Thyroid gland (tissue), 4 donors: Measurements from ENCODE around the gene SLC25A41. TPM values are rescaled to one million over a fixed set of nuclear protein-coding genes. Genes with fewer than 3 reads are reported as not detected.

Source experiments
- DNase-seq, 2 donors: peaks; one replicate each; pipeline ENCODE4 v3.0.0-alpha.2; 2019
- H3K27ac ChIP-seq, 3 donors: fragments of 200-600 bp; sonication (generic); 1 replicate in 2 of 3; 2 replicates in 1 of 3; pipeline ENCODE4 v1.5.1; 2016 to 2019; ENCODE audit warnings: mild to moderate bottlenecking in 1 of 3, moderate library complexity in 1 of 3
- H3K27me3 ChIP-seq: fragments of 200-600 bp; sonication (generic); one replicate; pipeline ENCODE4 v1.5.1; 2019
- H3K36me3 ChIP-seq, 2 donors: fragments of 200-600 bp; sonication (generic); one replicate each; pipeline ENCODE4 v1.5.1; 2016 to 2019
- H3K4me1 ChIP-seq, 2 donors: fragments of 200-600 bp; sonication (generic); one replicate each; pipeline ENCODE4 v1.5.1; 2017 to 2019
- H3K4me3 ChIP-seq, 3 donors: fragments of 200-600 bp; sonication (generic); replicated peaks in 1 of 3; 1 replicate in 2 of 3; 2 replicates in 1 of 3; pipeline ENCODE4 v1.5.1; 2016; ENCODE audit warnings: mild to moderate bottlenecking in 1 of 3
- H3K9me3 ChIP-seq: fragments of 200-600 bp; sonication (generic); one replicate; pipeline ENCODE4 v1.5.1; 2017
- CTCF ChIP-seq, 6 experiments: fragments of 200-600 bp in 3 of 6; fragments of 450-650 bp in 3 of 6; sonication (generic) in 3 of 6; IDR thresholded peaks; one replicate each; pipeline ENCODE4 v1.5.1; 2016 to 2019; ENCODE audit warnings: antibody characterized with exemption in 6 of 6, mild to moderate bottlenecking in 2 of 6, inconsistent platforms in 1 of 6, moderate library complexity in 1 of 6
- POLR2A ChIP-seq, 2 donors: fragments of 450-650 bp; IDR thresholded peaks; one replicate each; pipeline ENCODE4 v1.6.1; 2017; ENCODE audit warnings: antibody characterized with exemption in 2 of 2, mild to moderate bottlenecking in 2 of 2, moderate library complexity in 1 of 2
- WGBS, 2 donors: methylation state at CpG; one replicate each; pipeline ENCODE4 v1.1.5; 2017; 5-methylcytosine and 5-hydroxymethylcytosine counted together
- intact Hi-C: fragments of 100-400 bp; cut with DNase I; formaldehyde crosslinking; loops from one replicate; pipeline ENCODE4 v1.15.1; 2023
- total RNA-seq, 4 donors: library from RNA; depleted of rRNA; stranded (reverse); fragments of >200 nt; gene quantifications; one replicate each; pipeline ENCODE4 v1.2.3, GENCODE V29; 2016

Gene SLC25A41
- total RNA-seq, 4 donors from 2014 or later = 0.33 TPM; not detected in 3

- Histone ChIP-seq H3K4me1 (peaks cover 9 to 10% of the 10 kb centered on the region in 2 donors), H3K27me3 (no peaks in the 10 kb centered on the region), H3K4me3 (peak overlapping the region; percentile 33 to 79 (median 54)), H3K36me3 (peaks cover 0 to 10% of the 10 kb centered on the region in 2 donors), H3K9me3 (no peaks in the 10 kb centered on the region), H3K27ac (peak overlapping the region; percentile 68 to 84 (median 78))
- intact Hi-C loops = no loop called here
- TF ChIP-seq POLR2A (IDR thresholded peaks at IDR 0.05) (peak in 1 of 2 donors; percentile 49), CTCF (IDR thresholded peaks at IDR 0.05) (peak in 5 of 6 experiments; percentile 25 to 60 (median 59))
- 0 to 1% methylated on average over 46 to 50 of the region's 57 CpGs for WGBS, 2 donors
- DNase-seq = peak; percentile 98 to 99
Measured at GRCh38 chr19:6460099-6460884, 26.7 kb upstream of the SLC25A41 start.

GRCh38 chr19:6459262-6460098, 25.9 kb upstream of the SLC25A41 start, which contains the start of gene SLC25A23:
Gene SLC25A23, minus strand, starts transcription at chr19:6459792. Its CDS starts 164 bp downstream, at chr19:6459628.
- intact Hi-C loops = no loop called here

GRCh38 chr19:6458695-6459261, 25.2 kb upstream of the SLC25A41 start:
- peaks cover 0 to 10% of the 10 kb centered on the region in 2 donors for H3K4me1 ChIP-seq
- DNase-seq = peak; percentile 42 to 45
- no peaks in the 10 kb centered on the region for H3K27me3 ChIP-seq
- peak overlapping the region; percentile 67 to 84 (median 68) for H3K27ac ChIP-seq
- intact Hi-C loops = no loop called here
- H3K36me3 ChIP-seq = peaks cover 14 to 25% of the 10 kb centered on the region in 2 donors
- H3K4me3 ChIP-seq = peak overlapping the region; percentile 33 to 79 (median 54)
- H3K9me3 ChIP-seq = no peaks in the 10 kb centered on the region
- WGBS, 2 donors = 37 to 42% methylated on average over 11 of the region's 16 CpGs
- TF ChIP-seq POLR2A (IDR thresholded peaks at IDR 0.05) (no peak), CTCF (IDR thresholded peaks at IDR 0.05) (peak in 1 of 6 experiments; percentile 8)

More at GRCh38 chr19:6459262-6460098, 25.9 kb upstream of the SLC25A41 start, which contains the start of gene SLC25A23:
- DNase-seq = peak; percentile 80 to 84
- Histone ChIP-seq H3K4me3 (peak within 1 kb of the TSS; percentile 33 to 79 (median 54)), H3K27ac (peak within 1 kb of the TSS; percentile 68 to 84 (median 78)), H3K36me3 (peaks cover 7 to 18% of the 10 kb centered on the region in 2 donors), H3K27me3 (no peaks in the 10 kb centered on the region), H3K4me1 (peaks cover under 1 to 10% of the 10 kb centered on the region in 2 donors), H3K9me3 (no peaks in the 10 kb centered on the region)
- 0% methylated on average over 7 to 15 of the region's 70 CpGs for WGBS, 2 donors
- TF ChIP-seq POLR2A (IDR thresholded peaks at IDR 0.05) (peak in 1 of 2 donors; percentile 57), CTCF (IDR thresholded peaks at IDR 0.05) (no peak)

GRCh38 chr19:6457958-6458694, 24.6 kb upstream of the SLC25A41 start:
- no peak for TF ChIP-seq POLR2A (IDR thresholded peaks at IDR 0.05)

More at GRCh38 chr19:6457958-6458694, 24.6 kb upstream of the SLC25A41 start:
- Histone ChIP-seq H3K27ac (peak overlapping the region; percentile 24 to 84 (median 67)), H3K36me3 (peaks cover 16 to 30% of the 10 kb centered on the region in 2 donors), H3K9me3 (no peaks in the 10 kb centered on the region), H3K4me3 (peak overlapping the region in 1 of 3 donors; percentile 79), H3K27me3 (no peaks in the 10 kb centered on the region), H3K4me1 (peaks cover 0 to 10% of the 10 kb centered on the region in 2 donors)
- 88 to 90% methylated on average over 11 to 14 of the region's 17 CpGs for WGBS, 2 donors
- intact Hi-C loops = no loop called here
- DNase-seq = no peak
